PC-9 (cell line): ENCODE data around the gene OR5AR1.

Experiments used
- CTCF ChIP-seq: fragments of 200-600 bp; sonication (generic); conservative IDR thresholded peaks from 2 replicates; pipeline ENCODE4 v1.6.1; 2017; ENCODE audit warnings: mixed run types, antibody characterized with exemption, mild to moderate bottlenecking, moderate library complexity
- EZH2 ChIP-seq: fragments of 200-600 bp; sonication (generic); IDR thresholded peaks from 2 replicates; pipeline ENCODE4 v1.8.0; 2017; ENCODE audit warnings: antibody characterized with exemption, low read depth

DNA sequence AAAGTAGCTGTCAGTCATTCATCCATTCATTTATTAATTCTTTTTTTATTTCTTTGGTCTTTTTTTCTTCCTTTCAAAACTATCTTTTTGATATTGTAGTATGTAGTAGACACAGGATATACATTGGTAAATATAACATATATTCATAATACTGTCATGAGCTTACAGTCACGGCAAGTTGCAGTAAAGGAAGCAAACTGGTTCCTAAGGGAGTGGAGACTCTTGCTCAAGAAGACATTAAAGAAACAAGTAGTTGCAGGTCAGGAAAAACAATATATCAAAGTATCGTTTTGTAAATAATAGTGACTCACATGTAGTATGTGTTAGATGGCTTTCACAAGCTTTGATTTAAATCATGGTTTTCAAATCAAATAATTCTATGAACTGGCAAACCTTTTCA, 7.5 kb downstream of the OR5AR1 start:
- TF ChIP-seq CTCF (no peak), EZH2 (no peak)
